ENCODE results near the gene SLC12A7.

The SLC12A7 gene

GRCh38 chr5:1018596-1018995, 93.3 kb downstream of the SLC12A7 start:
- DNase-seq (ENCODE audit: low spot score), result no peak

DNA sequence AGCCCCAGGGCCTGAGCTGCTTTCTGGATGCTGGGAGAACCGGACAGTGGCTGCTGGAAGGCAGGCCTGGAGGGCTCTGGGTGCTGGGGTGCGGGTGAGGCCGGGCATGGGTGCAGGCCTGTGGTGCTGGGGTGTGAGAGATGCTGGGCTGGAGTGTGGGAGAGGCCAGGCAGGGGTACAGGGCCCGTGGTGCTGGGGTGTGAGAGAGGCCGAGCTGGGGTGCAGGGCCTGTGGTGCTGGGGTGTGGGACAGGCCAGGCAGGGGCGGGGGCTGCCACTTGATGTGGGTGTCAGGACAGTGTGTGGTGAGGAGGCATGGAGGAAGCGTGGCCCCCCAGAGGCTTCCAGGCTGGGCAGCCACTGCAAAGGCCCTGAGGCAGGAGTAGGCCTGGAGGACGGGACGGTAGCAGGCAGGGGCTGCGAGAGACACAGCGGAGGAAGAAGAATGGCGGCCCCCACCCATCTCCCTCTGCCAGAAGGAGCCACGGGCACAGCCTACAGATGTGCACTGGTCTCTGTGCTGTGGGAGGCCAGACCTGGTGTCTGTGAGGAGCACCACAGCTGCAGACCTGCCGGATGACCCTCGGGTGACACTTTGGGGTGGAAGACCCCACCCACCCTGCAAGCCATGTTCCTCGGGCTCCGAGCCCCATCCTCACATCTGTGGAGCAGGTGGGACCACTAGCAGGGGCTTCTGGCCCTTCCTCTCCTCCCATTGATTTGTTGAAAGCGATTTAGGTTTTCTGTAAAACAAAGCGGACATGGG, 94.0 kb downstream of the SLC12A7 start:
- no peak for DNase-seq (ENCODE audit: low spot score)

GRCh38 chr5:1017056-1017455, 94.8 kb downstream of the SLC12A7 start:
- DNase-seq (ENCODE audit: low spot score), result no peak

GRCh38 chr5:1016476-1016875, 95.4 kb downstream of the SLC12A7 start:
- no peak for DNase-seq (ENCODE audit: low spot score)

DNA sequence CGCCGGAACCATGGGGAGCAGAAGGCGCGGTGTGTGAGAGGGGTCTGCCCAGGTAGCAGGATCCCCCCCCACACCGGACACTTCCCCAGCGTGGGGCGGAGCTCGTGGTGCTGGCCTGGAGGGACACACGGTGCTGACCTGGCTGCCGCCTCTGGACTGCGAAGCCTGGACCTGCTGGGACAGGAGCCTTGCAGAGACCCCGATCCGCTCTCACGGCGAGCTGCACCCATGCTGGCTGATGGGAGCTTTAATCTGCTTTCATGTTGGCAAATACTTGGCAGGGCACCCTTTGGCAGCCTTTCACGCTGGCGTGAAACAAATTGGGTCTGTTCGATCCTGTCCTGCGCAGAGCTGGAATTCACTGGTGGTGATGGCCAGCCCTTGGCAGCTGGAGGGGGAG, 95.8 kb downstream of the SLC12A7 start:
- no peak for DNase-seq (ENCODE audit: low spot score)

- DNase-seq (ENCODE audit: low spot score), result no peak
Observed at GRCh38 chr5:1015507-1015906, 96.4 kb downstream of the SLC12A7 start.

DNA sequence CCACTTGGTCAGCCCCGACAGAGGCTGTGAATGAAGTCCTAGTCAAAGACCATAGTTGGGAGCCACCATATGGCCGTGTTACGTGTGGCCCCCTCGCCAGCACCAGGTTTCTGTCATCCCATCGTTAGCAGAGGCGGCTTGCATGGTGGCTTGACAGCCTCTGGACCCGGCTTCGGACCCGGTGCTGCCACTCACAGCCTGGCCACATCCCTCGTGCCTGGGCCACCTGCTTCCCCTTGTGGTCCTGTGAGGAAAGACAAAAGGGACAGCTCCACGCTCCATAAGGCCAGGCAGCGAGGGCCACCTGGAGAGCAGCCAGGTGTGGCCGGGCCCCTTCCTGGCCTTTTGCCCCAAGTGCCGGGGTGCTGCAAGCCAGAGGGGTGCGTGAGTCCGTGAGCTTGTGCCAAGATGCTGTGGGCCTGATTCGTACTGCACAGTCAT, 97.1 kb downstream of the SLC12A7 start:
- no peak for DNase-seq (ENCODE audit: low spot score)

DNA sequence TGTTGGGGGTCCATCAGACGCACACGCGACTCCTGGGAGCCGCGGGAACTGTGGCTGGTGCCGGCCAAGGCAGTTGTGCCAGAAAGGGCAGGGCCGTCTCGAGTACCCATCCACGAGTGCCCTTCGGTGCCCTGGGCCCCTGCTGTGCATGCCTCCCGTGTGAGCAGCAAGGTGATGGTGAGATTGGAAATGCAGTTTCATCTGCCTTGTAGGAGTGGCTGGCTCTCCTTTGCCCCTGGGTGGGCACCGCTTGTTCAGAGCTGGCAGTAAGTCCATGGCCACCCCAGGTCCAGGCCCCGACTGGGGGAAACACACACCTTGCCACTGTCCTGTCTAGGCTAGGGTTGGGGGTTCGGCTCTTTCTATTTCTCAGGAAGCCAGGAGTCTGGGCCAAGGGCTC, 97.5 kb downstream of the SLC12A7 start:
- no peak for DNase-seq (ENCODE audit: low spot score)

- no peak for DNase-seq (ENCODE audit: low spot score)
Observed at GRCh38 chr5:1013948-1014301, 97.9 kb downstream of the SLC12A7 start.

GRCh38 chr5:1013238-1013947, 98.5 kb downstream of the SLC12A7 start:
- DNase-seq (ENCODE audit: low spot score), result no peak

DNA sequence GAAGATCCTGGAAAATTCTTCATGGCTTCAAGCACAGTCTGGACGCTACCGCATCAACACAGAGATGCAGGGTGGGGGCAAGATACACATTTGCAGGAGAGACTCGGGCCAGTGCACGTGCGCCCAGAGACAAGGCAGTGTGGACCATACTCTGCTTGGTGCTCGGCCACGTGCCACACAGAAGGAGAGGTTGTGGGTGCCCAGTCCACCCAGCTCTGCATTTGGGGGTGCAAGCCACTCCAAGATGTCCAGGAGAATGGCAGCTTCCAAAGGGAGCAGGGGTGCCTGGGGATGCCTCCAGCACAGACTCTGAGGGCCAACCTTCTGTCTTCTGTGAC, 99.0 kb downstream of the SLC12A7 start:
- no peak for DNase-seq (ENCODE audit: low spot score)

- no peak for DNase-seq (ENCODE audit: low spot score)
Observed at GRCh38 chr5:1012313-1012841, 99.5 kb downstream of the SLC12A7 start.

- no peak for DNase-seq (ENCODE audit: low spot score)
Observed at GRCh38 chr5:1011741-1012312, 100.0 kb downstream of the SLC12A7 start.

- peak; percentile 46 for DNase-seq (ENCODE audit: low spot score)
Observed at GRCh38 chr5:1011226-1011631, 100.6 kb downstream of the SLC12A7 start.

DNA sequence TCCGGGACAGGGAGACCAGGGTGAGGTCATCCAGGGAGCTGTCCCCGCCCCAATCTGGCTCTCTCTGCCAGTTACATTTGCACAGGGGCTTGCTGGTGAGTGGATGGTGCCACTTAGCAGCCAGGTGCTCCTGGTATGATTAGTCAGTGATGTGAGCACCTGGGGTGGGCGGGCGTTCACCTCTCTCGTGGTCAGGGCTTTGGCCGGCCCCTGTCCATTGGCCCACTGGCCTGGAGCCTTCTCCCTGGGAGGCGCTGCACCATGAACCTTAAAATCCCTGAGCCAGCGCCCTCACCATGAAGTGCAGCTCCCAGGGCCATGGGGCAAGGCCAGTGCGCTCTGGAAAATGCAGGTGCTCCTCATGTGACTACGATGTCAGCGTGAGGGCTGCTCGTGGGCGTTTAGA, 101.2 kb downstream of the SLC12A7 start:
- no peak for DNase-seq (ENCODE audit: low spot score)

DNA sequence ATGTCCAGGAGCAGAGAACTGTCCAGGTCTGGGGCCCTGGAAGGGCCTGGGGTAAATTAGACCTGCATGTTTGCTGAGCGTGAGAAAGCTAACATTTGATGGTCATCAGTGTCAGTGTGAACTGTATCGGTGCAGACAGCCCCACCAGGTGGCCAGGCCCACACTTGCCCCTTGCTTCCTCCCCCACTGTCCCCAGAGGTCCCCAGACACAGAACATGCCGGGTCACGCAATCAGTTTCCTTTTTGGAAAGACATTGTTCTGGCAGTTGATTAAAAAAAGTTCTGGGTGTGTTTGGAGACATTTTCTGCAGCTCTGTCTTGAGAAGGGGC, 101.7 kb downstream of the SLC12A7 start:
- DNase-seq (ENCODE audit: low spot score), result no peak

- no peak for DNase-seq (ENCODE audit: low spot score)
Observed at GRCh38 chr5:1009359-1010180, 102.3 kb downstream of the SLC12A7 start.

DNA sequence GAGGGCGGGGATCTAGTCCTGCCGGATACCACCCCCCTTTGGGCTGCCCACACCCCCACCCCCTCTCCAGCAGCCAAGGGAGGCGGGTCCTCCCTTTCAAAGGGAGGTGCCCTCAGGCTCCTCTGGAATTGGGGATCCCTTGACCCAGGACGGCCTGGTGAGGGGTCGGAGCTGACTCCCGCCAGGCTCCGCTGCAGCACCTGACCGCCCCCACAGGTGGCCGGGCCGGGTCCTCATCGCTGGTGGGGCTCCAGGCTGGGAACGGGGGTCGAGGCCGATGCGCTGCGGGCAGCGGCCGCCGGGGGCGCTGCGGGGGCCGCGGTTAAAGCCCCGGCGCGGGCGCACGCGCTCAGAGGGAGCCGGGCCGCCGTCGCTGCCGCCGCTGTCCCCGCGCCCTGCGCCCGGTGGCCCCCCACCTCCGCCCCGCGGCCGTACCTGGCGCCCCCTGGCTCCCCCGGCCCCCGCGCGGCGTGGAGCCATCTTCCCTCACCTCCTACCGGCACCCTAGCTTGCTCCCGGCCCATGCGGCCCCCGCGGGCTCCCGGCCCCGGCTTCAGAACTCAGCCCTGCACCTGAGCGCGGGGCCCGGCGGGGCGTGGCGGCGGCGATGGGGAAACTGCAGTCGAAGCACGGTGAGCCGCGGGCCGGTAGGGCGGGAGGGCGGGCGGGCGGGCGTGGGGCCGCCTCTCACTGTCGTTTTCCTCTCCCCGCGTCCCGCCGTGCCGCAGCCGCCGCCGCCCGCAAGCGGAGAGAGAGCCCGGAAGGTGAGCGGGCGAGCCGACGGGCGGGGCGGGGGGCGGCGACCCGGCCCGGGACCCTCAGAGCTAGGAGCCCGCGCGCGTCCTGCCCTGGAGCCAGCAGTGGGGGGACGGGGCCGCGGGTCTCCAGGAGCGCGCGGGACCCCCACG, 103.2 kb downstream of the SLC12A7 start, which contains the start of gene NKD2:
NKD2 (plus strand) TSS at position 352 of the 908 bp plus-strand sequence; CDS start at position 608, 256 bp downstream.
- peak; percentile 15 for DNase-seq (ENCODE audit: low spot score)

DNA sequence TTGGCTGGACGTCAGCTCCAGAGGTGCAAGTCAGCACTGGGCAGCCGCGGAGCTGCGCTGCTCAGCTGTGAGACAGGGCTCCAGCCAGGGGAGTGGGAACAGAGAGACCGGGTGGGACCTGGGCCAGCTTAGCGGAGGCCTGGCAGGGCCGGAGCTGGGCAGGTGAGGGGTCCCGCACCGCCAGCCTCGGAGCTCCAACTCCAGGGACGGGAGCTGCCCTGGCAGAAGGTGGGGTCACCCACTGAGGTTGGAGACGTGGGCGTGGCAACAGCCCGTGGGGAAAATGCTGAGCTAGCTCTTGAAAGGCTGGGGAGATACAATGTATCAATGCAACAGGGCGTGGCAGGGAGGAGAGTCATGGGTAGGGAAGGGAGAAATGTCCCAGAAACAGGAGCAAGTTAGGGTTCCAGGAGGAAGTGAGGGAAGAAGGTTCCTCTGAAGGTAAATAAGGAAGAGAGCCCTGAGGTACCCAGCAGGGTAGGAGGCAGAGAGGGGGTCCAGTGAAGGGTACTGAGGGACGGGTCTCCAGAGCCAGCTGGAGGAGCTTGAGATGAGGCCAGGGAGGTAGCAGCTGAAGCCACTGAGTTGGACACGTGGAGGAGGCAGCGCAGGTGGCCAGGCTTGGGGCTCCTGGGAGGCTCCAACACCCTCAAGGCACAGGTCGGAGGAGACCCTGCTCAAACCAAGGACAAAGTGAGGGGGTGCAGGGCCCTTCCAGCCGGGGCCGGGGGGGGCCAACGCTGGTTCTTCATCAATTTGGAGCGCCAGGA, 104.0 kb downstream of the SLC12A7 start:
- no peak for DNase-seq (ENCODE audit: low spot score)

DNA sequence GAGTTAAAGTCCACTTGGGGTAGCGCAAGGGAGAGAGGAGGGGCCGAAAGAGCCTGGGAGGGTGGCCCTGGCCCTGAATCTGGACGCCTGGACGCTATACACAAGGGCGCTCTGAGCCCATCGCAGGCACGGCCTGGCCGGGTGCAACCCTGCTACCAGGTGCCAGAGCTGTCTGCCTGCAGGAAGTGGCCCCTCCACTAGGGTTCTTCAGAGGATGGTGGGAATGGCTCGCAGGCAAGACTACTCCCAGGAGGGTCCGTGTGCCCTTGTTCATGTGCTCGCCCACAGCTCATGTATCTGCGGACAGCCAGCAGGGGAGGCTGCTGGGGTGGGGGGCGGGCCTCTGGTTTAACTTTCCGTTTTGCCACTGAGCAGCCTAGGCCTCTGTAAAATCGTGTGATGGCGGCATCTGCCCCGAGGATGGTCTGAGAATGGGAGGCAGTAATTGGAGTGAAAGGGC, 104.6 kb downstream of the SLC12A7 start:
- DNase-seq (ENCODE audit: low spot score), result no peak
